ENCODE data around the gene TRAPPC2B. TPM values are rescaled to one million over a fixed set of nuclear protein-coding genes. Genes with fewer than 3 reads are reported as not detected.

Gene TRAPPC2B
- total and polyA plus RNA-seq, 2 of the 13 experiments (the other 11 are each of a cell fraction or from before 2014, with no cell fraction given): 13.3 to 17.7 TPM

GRCh38 chr19:57362997-57363687 lies at the start of gene TRAPPC2B, which contains the start of gene ZNF547 (continued):
- no peak for TF ChIP-seq PREB (CRISPR knock-in tag; IDR thresholded peaks at IDR 0.05)
- TF ChIP-seq ZBED4 (CRISPR knock-in tag; IDR thresholded peaks at IDR 0.05; ENCODE audit: borderline replicate concordance): no peak
- TF ChIP-seq ZSCAN21 (CRISPR knock-in tag; IDR thresholded peaks at IDR 0.05; ENCODE audit: borderline replicate concordance): no peak
- no peak for TF ChIP-seq ZUFSP (CRISPR knock-in tag; IDR thresholded peaks at IDR 0.05; ENCODE audit: borderline replicate concordance)
- TF ChIP-seq ZNF501 (CRISPR knock-in tag; IDR thresholded peaks at IDR 0.05): peak; percentile 62
- TF ChIP-seq HNRNPL (IDR thresholded peaks at IDR 0.05; ENCODE audit: low read depth, low read length): no peak
- TF ChIP-seq ZNF782 (CRISPR knock-in tag; IDR thresholded peaks at IDR 0.05; ENCODE audit: borderline replicate concordance): no peak
- TF ChIP-seq RFX3 (CRISPR knock-in tag; IDR thresholded peaks at IDR 0.05): no peak
- no peak for TF ChIP-seq FIP1L1 (IDR thresholded peaks at IDR 0.05; ENCODE audit: borderline replicate concordance, insufficient read depth, low read depth, low read length)
- TF ChIP-seq AGO2 (optimal IDR thresholded peaks at IDR 0.05; ENCODE audit: low read depth, low read length): no peak
- TF ChIP-seq ZNF12 (CRISPR knock-in tag; IDR thresholded peaks at IDR 0.05): no peak
- 0 out of 2 replicates have a peak, but pooled peaks have one; percentile 19 for TF ChIP-seq BCL6 (CRISPR knock-in tag; IDR thresholded peaks at IDR 0.05)
- no peak for TF ChIP-seq ZNF318 (CRISPR knock-in tag; IDR thresholded peaks at IDR 0.05)
- peak; percentile 83 for TF ChIP-seq TEAD3 (CRISPR knock-in tag; optimal IDR thresholded peaks at IDR 0.05; ENCODE audit: borderline replicate concordance)
